Measurements from ENCODE around the gene CLCN6.

DNA sequence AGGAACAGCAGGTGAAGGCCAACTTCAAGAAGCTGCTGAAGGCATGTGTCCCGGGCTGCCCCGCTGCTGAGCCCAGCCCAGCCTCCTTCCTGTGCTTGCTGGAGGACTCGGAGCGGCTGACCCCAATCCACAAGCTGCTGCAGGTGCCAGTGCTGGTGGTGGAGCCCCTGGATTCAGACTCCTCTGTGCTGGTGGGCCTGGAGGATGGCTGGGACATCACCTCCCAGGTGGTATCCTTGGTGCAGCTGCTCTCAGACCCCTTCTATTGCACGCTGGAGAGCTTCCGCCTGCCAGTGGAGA is 72.8 kb downstream of the CLCN6 start:
- TF ChIP-seq EZH2 (IDR thresholded peaks at IDR 0.05; ENCODE audit: borderline replicate concordance, low read length) = no peak
- TF ChIP-seq, protein P1, sequence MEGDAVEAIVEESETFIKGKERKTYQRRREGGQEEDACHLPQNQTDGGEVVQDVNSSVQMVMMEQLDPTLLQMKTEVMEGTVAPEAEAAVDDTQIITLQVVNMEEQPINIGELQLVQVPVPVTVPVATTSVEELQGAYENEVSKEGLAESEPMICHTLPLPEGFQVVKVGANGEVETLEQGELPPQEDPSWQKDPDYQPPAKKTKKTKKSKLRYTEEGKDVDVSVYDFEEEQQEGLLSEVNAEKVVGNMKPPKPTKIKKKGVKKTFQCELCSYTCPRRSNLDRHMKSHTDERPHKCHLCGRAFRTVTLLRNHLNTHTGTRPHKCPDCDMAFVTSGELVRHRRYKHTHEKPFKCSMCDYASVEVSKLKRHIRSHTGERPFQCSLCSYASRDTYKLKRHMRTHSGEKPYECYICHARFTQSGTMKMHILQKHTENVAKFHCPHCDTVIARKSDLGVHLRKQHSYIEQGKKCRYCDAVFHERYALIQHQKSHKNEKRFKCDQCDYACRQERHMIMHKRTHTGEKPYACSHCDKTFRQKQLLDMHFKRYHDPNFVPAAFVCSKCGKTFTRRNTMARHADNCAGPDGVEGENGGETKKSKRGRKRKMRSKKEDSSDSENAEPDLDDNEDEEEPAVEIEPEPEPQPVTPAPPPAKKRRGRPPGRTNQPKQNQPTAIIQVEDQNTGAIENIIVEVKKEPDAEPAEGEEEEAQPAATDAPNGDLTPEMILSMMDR (conservative IDR thresholded peaks at IDR 0.05 in 1 of 2, IDR thresholded peaks at IDR 0.05 in 1 of 2; ENCODE audit: extremely low read depth in 1 of 2, insufficient read depth in 1 of 2, low read depth in 1 of 2, low read length in 2 of 2) = no peak
